ENCODE data around the gene NOS1AP.

GRCh38 chr1:162046921-162047320 is 22.6 kb upstream of the NOS1AP start:
- TF ChIP-seq REST (IDR thresholded peaks at IDR 0.05; ENCODE audit: insufficient read depth in 1 of 2, low read depth in 2 of 2, low read length in 2 of 2): no peak
- TF ChIP-seq POLR2AphosphoS5 (IDR thresholded peaks at IDR 0.05; ENCODE audit: low read depth, low read length): no peak
- TF ChIP-seq TAF1 (IDR thresholded peaks at IDR 0.05; ENCODE audit: borderline replicate concordance, insufficient read depth, low read length): no peak
- no peak for TF ChIP-seq SIN3A (IDR thresholded peaks at IDR 0.05; ENCODE audit: borderline replicate concordance, insufficient read depth, low read length)
- TF ChIP-seq FOXP2 (optimal IDR thresholded peaks at IDR 0.05; ENCODE audit: borderline replicate concordance, extremely low read depth, extremely low read length, insufficient read depth): no peak

Data from PFSK-1 (cell line).